ENCODE data around the gene DCAF4L1. TPM values are rescaled to one million over a fixed set of nuclear protein-coding genes. Genes with fewer than 3 reads are reported as not detected.

The DCAF4L1 gene, protein sequence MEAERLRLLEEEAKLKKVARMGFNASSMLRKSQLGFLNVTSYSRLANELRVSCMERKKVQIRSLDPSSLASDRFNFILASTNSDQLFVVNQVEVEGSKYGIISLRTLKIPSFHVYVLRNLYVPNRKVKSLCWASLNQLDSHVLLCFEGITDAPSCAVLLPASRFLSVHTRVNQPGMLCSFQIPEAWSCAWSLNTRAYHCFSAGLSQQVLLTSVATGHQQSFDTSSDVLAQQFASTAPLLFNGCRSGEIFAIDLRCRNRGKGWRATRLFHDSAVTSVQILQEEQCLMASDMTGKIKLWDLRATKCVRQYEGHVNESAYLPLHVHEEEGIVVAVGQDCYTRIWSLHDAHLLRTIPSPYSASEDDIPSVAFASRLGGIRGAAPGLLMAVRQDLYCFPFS
- under 1 TPM; under 0.01 to 0.33 TPM for total RNA-seq

- ATAC-seq = no peak
- no peaks in the 10 kb centered on the region for H3K4me1 ChIP-seq
- H3K9me3 ChIP-seq = no peaks in the 10 kb centered on the region
- TF ChIP-seq POLR2A (IDR thresholded peaks at IDR 0.05) = no peak
- TF ChIP-seq CTCF (IDR thresholded peaks at IDR 0.05) = no peak
- H3K27ac ChIP-seq = no peak within 1 kb of the TSS
- DNase-seq = no peak
- intact Hi-C loops (cut with DNase I) = no loop called here
- H3K27me3 ChIP-seq = no peaks in the 10 kb centered on the region
- H3K36me3 ChIP-seq (replicated peaks in 1 of 2; ENCODE audit: insufficient read depth in 1 of 2, low read depth in 2 of 2) = no peaks in the 10 kb centered on the region
- H3K4me3 ChIP-seq = no peak within 1 kb of the TSS
- 84 to 89% methylated on average over 12 of the region's 12 CpGs for WGBS, 2 donors
Measured at GRCh38 chr4:41981456-41981855, at the start of gene DCAF4L1. Gene DCAF4L1, plus strand, starts transcription at chr4:41981756. Its CDS starts 37 bp downstream, at chr4:41981793.

DNA sequence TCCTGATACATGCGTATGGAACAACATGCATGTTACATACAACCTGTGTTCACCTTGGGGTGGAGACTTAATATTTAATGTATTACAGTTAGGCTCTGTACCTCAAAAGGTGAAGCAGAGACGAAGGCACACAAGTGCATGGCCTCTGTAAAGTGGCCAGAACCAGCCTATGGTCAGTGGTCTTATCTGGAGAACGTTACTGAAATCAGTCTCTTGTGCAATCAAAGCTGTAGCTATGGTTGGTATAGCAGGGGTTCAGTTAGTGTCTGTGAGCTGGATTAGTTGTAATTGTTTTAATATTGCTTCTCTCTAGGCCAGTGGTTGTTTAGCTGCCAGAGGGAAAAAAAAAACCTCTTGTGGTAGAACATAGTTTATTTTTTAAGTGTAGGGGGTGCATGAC is 48.6 kb upstream of the DCAF4L1 start:
- ATAC-seq (no peak), DNase-seq (no peak)
- no peaks in the 10 kb centered on the region for H3K27me3 ChIP-seq
- no peak overlapping the region for H3K4me3 ChIP-seq
- no peaks in the 10 kb centered on the region for H3K36me3 ChIP-seq (replicated peaks in 1 of 2; ENCODE audit: insufficient read depth in 1 of 2, low read depth in 2 of 2)
- 50 to 66% methylated on average over 3 of the region's 3 CpGs for WGBS, 2 donors
- intact Hi-C loops (cut with DNase I) = no loop called here
- H3K9me3 ChIP-seq = no peaks in the 10 kb centered on the region
- H3K4me1 ChIP-seq = peaks cover 24% of the 10 kb centered on the region
- TF ChIP-seq CTCF (IDR thresholded peaks at IDR 0.05) (no peak), POLR2A (IDR thresholded peaks at IDR 0.05) (no peak)
- no peak overlapping the region for H3K27ac ChIP-seq

GRCh38 chr4:41933997-41934503 is 47.5 kb upstream of the DCAF4L1 start:
- WGBS, 2 donors = 88 to 94% methylated on average over 10 of the region's 10 CpGs
- peak overlapping the region in 1 of 4 donors; percentile 87 for H3K27ac ChIP-seq
- peaks cover 27% of the 10 kb centered on the region for H3K4me1 ChIP-seq
- no peaks in the 10 kb centered on the region for H3K9me3 ChIP-seq
- TF ChIP-seq CTCF (IDR thresholded peaks at IDR 0.05) = no peak
- TF ChIP-seq POLR2A (IDR thresholded peaks at IDR 0.05) = no peak
- no peaks in the 10 kb centered on the region for H3K36me3 ChIP-seq (replicated peaks in 1 of 2; ENCODE audit: insufficient read depth in 1 of 2, low read depth in 2 of 2)
- ATAC-seq (no peak), DNase-seq (peak in 1 of 4 donors; percentile 22)
- no peak overlapping the region for H3K4me3 ChIP-seq
- H3K27me3 ChIP-seq = no peaks in the 10 kb centered on the region
- intact Hi-C loops (cut with DNase I) = no loop called here

DNA sequence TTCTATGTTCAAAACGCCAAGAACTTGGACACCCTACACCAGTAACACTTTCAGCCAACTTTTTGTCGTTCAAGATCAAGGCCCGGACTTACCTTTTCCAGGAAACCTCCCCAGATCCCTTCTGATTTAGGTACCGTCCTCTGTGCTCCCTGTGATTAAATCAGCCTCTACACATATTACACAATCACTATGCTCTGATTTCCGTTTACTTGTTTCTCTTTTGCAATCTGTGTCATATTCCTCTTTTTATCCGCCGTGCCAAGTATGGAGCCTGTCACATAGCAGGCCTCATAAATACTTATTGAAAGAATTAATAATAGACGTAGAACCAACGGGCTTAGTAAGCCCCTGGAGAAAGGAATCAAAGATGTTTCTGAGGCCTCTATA is 47.0 kb upstream of the DCAF4L1 start:
- Histone ChIP-seq H3K4me3 (no peak overlapping the region), H3K36me3 (replicated peaks in 1 of 2; ENCODE audit: insufficient read depth in 1 of 2, low read depth in 2 of 2) (no peaks in the 10 kb centered on the region), H3K27me3 (no peaks in the 10 kb centered on the region), H3K9me3 (no peaks in the 10 kb centered on the region), H3K4me1 (peaks cover 27% of the 10 kb centered on the region), H3K27ac (peak overlapping the region in 1 of 4 donors; percentile 87)
- DNase-seq (peak in 1 of 4 donors; percentile 5), ATAC-seq (no peak)
- intact Hi-C loops (cut with DNase I) = no loop called here
- 65 to 77% methylated on average over 9 of the region's 9 CpGs for WGBS, 2 donors
- TF ChIP-seq POLR2A (IDR thresholded peaks at IDR 0.05) (no peak), CTCF (IDR thresholded peaks at IDR 0.05) (no peak)

All from body of pancreas (tissue), 4 donors.